ENCODE results near the gene GPR26.

Gene GPR26

GRCh38 chr10:123666318-123667236 lies at the start of gene GPR26:
Gene GPR26 (plus strand): TSS chr10:123666355. CDS start chr10:123666408, 53 bp downstream.
- DNase-seq, result no peak

- no peak for DNase-seq
These were observed 47.9 kb upstream of the GPR26 start for GRCh38 chr10:123618224-123618623.

- DNase-seq, result no peak
These were observed 46.9 kb upstream of the GPR26 start for GRCh38 chr10:123619067-123619855.

- DNase-seq, result no peak
These were observed 45.5 kb upstream of the GPR26 start for GRCh38 chr10:123620621-123621020.

- DNase-seq, result no peak
These were observed 44.7 kb upstream of the GPR26 start for GRCh38 chr10:123621492-123621891.

- DNase-seq, result no peak
These were observed 44.2 kb upstream of the GPR26 start for GRCh38 chr10:123621916-123622315.

- no peak for DNase-seq
These were observed 43.8 kb upstream of the GPR26 start for GRCh38 chr10:123622381-123622780.

- DNase-seq, result no peak
These were observed 42.1 kb upstream of the GPR26 start for GRCh38 chr10:123624086-123624485.

- no peak for DNase-seq
These were observed 33.0 kb upstream of the GPR26 start for GRCh38 chr10:123633106-123633505.

- no peak for DNase-seq
These were observed 32.5 kb upstream of the GPR26 start for GRCh38 chr10:123633636-123634035.

- DNase-seq, result no peak
These were observed 31.9 kb upstream of the GPR26 start for GRCh38 chr10:123634221-123634620.

GRCh38 chr10:123635131-123635530 lies 31.0 kb upstream of the GPR26 start:
- no peak for DNase-seq

- DNase-seq, result no peak
These were observed 30.4 kb upstream of the GPR26 start for GRCh38 chr10:123635745-123636144.

GRCh38 chr10:123636598-123637325 lies 29.4 kb upstream of the GPR26 start:
- no peak for DNase-seq

GRCh38 chr10:123637326-123637880 lies 28.8 kb upstream of the GPR26 start:
- DNase-seq, result no peak

- no peak for DNase-seq
These were observed 27.0 kb upstream of the GPR26 start for GRCh38 chr10:123639131-123639530.

GRCh38 chr10:123640016-123640535 lies 26.1 kb upstream of the GPR26 start:
- DNase-seq, result no peak

GRCh38 chr10:123642293-123642692 lies 23.9 kb upstream of the GPR26 start:
- DNase-seq, result no peak

- no peak for DNase-seq
These were observed 23.5 kb upstream of the GPR26 start for GRCh38 chr10:123642697-123643096.

GRCh38 chr10:123643315-123643714 lies 22.8 kb upstream of the GPR26 start:
- no peak for DNase-seq

- no peak for DNase-seq
These were observed 21.1 kb upstream of the GPR26 start for GRCh38 chr10:123645016-123645415.

GRCh38 chr10:123645615-123646014 lies 20.5 kb upstream of the GPR26 start:
- no peak for DNase-seq

GRCh38 chr10:123648595-123648994 lies 17.6 kb upstream of the GPR26 start:
- DNase-seq, result no peak
